Stimulated activated CD8-positive, alpha-beta memory T cell treated with anti-CD3 and anti-CD28 coated beads, Interleukin-2, amount 100 ng/mL, for 1 hour (primary cell): ENCODE measurements around the gene SOX5.
"Not testable (repeated sequence)": the region's sequence is repeated elsewhere in the genome, so short reads cannot be mapped to it uniquely, and the experiment has no call there.

Source experiments
- DNase-seq, 2 donors: peaks; one replicate each; pipeline ENCODE4 v3.0.0-alpha.2; 2020; ENCODE audit warnings: low read depth in 2 of 2

SOX5 gene

GRCh38 chr12:23491029-23491428 is 458.4 kb downstream of the SOX5 start:
- not testable (repeated sequence) for DNase-seq

GRCh38 chr12:23488130-23488529 is 461.3 kb downstream of the SOX5 start:
- DNase-seq, result no peak

- no peak for DNase-seq
Measured at GRCh38 chr12:23484238-23484637, 465.2 kb downstream of the SOX5 start.

- DNase-seq, result no peak
Measured at GRCh38 chr12:23482571-23482970, 466.9 kb downstream of the SOX5 start.
